Fibroblast of mammary gland (primary cell): ENCODE measurements around the gene TUBA8.
"Not testable (repeated sequence)": the region's sequence is repeated elsewhere in the genome, so short reads cannot be mapped to it uniquely, and the experiment has no call there.

Experiments used
- DNase-seq: peaks from one replicate; pipeline ENCODE4 v3.0.0-alpha.2; 2010; ENCODE audit warnings: low read depth
- H3K4me3 ChIP-seq: 2 replicates; pipeline ENCODE4 v1.5.1; 2011; ENCODE audit warnings: low read depth, mild to moderate bottlenecking, low read length, moderate library complexity; ENCODE audit not compliant: control insufficient read depth
- TF ChIP-seq, protein P1 (sequence below): conservative IDR thresholded peaks from 2 replicates; pipeline ENCODE4 v1.5.1; 2011; ENCODE audit warnings: low read depth, low read length, inconsistent platforms; ENCODE audit not compliant: control insufficient read depth, insufficient read depth

Gene TUBA8

DNA sequence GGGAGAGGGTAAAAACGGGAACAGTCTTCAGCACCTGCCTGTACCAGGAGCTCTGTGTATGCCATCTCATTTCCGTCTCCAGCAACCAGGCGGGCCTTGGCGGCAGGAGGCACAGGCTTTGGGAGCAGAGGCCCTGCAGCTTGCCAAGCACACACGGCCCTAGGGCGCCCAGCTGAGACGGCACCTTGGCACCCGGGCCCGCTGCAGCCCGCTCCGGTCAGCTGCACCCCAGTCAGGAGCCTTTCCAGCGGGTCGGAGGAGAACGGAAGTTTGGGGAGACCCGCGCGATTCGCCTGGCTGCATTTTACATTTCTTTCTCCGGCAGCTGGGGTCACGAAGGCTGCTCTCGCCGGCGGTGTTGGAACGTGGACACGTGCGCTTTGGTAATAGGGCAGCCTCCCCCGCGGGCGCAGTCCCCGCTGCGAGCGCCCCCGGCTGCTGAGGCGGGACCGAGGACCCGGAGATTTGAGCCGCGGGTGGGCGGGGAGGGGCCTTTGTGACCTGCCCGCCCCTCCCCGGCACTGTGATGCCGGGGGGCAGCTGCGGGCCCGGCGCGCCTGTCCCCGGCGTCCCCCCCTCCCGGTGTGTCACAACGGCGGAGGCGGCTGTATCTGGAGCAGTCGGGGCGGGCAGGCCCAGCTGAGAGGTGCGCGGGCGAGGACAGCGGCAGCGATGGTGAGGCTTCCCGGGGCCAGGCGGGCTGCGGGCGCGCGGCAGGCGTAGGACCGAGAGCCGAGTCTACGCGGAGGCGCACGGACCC lies at the start of gene TUBA8:
Gene TUBA8, plus strand, starts transcription at position 616 of the 760 bp plus-strand sequence. Its CDS starts 57 bp downstream, at position 673.
- TF ChIP-seq, protein P1, sequence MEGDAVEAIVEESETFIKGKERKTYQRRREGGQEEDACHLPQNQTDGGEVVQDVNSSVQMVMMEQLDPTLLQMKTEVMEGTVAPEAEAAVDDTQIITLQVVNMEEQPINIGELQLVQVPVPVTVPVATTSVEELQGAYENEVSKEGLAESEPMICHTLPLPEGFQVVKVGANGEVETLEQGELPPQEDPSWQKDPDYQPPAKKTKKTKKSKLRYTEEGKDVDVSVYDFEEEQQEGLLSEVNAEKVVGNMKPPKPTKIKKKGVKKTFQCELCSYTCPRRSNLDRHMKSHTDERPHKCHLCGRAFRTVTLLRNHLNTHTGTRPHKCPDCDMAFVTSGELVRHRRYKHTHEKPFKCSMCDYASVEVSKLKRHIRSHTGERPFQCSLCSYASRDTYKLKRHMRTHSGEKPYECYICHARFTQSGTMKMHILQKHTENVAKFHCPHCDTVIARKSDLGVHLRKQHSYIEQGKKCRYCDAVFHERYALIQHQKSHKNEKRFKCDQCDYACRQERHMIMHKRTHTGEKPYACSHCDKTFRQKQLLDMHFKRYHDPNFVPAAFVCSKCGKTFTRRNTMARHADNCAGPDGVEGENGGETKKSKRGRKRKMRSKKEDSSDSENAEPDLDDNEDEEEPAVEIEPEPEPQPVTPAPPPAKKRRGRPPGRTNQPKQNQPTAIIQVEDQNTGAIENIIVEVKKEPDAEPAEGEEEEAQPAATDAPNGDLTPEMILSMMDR, result no peak
- no peak for DNase-seq
- H3K4me3 ChIP-seq, result peak within 1 kb of the TSS; percentile 19

DNA sequence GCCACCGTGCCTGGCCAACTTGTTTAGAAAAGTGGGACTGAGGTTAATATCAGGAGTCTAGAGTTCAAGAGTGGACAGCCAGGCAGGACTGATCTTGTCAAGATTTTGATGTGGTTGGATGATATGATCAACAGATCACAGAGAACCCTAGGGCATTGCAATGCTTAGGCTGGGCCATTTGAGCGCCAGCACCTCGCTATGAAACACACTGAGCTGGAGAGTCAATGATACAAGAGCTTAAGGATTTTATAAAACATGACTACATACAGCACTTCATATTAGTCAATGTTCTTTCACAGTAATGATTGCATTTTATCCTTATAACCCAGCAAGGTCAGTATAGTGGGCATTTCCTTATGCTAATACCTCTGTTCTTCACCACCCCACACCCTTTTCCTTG lies 48.2 kb upstream of the TUBA8 start:
- TF ChIP-seq, protein P1, result no peak
- DNase-seq, result no peak
- no peak overlapping the region for H3K4me3 ChIP-seq

GRCh38 chr22:18063306-18063705 lies 47.3 kb upstream of the TUBA8 start:
- DNase-seq, result no peak
- no peak overlapping the region for H3K4me3 ChIP-seq
- TF ChIP-seq, protein P1, result no peak

DNA sequence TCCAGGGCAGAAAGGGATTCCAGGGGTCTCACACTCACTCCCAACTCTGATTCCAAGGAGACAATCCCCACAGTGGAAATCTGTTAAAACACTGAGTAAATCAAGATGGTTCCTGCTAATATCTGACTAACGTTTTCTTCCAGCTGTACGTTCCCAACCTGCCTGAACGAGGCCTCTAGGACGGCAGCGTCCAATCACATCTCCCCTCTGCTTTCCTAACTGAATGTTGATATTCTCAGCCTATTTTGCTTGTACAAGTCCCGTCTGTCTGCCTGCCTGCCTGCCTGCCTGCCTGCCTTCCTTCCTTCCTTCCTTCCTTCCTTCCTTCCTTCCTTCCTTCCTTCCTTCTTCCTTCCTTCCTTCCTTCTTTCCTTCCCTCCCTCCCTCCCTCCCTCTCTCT lies 46.9 kb upstream of the TUBA8 start:
- H3K4me3 ChIP-seq, result not testable (repeated sequence)

GRCh38 chr22:18064636-18065035 lies 46.0 kb upstream of the TUBA8 start:
- H3K4me3 ChIP-seq, result no peak overlapping the region
- TF ChIP-seq, protein P1, result no peak
- DNase-seq, result no peak

More for the DNA sequence above, 46.9 kb upstream of the TUBA8 start:
- not testable (repeated sequence) for DNase-seq

DNA sequence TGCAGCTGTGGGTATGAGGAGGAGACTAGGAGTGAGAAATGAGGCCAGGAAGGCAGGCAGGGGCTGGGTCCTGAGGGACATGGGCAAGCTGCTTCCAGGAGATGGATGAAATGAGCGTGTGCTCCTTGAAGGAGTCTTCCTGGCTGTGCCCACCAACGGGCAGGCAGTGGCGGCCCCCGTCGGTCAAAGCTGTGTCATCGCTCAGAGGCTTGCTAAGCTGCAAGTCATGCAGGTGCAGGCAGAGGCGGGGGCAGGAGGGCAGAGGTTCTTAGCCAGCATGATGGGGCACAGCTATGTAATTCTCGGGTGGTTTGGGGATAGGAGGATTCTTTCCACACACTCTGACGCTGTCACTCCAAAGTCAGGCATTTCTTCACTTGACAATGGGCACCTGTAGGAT lies 45.4 kb upstream of the TUBA8 start:
- H3K4me3 ChIP-seq, result no peak overlapping the region
- TF ChIP-seq, protein P1, result no peak
- no peak for DNase-seq

GRCh38 chr22:18066181-18066859 lies 44.3 kb upstream of the TUBA8 start:
- no peak for DNase-seq

More at GRCh38 chr22:18066181-18066859, 44.3 kb upstream of the TUBA8 start:
- no peak overlapping the region for H3K4me3 ChIP-seq
- TF ChIP-seq, protein P1, result no peak
